HuH-7 (cell line): ENCODE results near the gene ARHGEF4.

Experiments used
- DNase-seq: peaks from one replicate; pipeline ENCODE4 v3.0.0; 2011; ENCODE audit warnings: low spot score

Gene ARHGEF4

DNA sequence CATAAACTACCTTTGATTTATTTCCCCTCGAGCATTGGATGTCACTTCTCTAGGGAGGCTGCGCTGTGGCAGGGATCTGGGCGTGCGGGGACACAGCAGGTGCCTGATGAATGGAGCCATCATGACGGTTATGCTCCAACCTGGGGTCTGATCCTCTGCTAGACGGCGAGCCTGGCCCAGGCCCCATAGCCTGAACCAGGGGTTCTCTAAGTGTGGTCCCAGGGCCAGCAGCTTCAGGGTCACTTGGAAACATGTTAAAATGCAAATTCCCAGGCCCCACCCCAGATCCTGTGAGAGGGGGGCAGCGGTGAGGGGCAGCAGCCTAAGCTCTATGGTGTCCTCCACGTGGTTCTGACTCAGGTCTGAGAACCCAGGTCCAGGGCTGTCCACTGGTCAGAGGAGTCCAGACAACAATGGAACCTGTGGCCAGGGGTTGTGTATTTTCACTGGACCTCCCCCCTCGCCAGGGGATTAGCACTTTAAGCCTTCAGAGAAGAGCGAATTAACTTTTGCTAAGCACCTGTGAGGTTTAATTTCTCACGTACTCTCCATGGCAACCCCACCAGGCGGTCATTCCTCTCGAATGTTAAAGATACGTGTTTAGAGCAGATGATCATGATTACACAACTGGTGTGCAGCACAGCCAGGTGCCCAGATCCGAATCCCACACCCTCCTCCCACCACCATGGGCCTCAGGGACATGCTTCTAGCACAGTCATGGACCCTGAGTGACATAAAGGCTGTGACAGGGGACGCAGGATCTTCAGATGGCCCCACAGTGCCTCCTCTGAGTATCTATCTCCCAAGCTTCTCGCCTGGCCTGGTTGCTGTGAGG is 1.6 kb upstream of the ARHGEF4 start:
- DNase-seq: no peak

- no peak for DNase-seq
These were observed 1.0 kb upstream of the ARHGEF4 start for GRCh38 chr2:130835766-130836015.

DNA sequence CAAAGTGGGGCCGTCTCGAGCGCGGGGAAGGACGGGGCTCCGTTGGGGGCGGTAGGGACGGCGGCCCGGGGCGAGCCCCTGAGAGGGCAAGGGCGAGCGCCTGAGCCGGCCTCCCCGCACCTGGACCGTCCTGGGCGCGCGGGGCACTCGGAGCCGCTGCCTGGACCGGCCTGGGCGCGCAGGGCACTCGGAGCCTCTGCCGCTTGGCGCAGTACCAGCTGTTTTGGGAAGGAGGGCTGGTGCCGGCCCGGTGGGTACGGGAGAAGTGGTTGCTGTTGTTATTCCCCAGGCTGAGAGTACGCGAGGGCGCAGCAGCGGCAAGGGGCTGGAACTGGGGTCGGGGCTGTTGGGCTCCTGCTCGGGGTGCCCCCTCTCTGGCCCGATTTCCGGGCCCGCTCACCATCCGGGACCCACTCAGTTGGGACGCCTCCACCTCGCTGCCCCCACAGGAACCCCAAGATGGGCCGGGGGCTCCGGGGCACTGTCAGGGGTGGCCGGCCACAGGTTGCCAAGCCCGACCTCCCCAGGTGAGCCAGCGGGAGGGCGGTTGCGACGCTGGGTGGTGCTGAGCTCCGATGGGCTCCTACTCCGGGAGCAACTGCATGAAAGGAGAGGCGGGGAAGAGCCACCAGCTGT is 579 bp downstream of the ARHGEF4 start:
- DNase-seq: no peak

- no peak for DNase-seq
These were observed 1.3 kb downstream of the ARHGEF4 start for GRCh38 chr2:130837811-130838565.

DNA sequence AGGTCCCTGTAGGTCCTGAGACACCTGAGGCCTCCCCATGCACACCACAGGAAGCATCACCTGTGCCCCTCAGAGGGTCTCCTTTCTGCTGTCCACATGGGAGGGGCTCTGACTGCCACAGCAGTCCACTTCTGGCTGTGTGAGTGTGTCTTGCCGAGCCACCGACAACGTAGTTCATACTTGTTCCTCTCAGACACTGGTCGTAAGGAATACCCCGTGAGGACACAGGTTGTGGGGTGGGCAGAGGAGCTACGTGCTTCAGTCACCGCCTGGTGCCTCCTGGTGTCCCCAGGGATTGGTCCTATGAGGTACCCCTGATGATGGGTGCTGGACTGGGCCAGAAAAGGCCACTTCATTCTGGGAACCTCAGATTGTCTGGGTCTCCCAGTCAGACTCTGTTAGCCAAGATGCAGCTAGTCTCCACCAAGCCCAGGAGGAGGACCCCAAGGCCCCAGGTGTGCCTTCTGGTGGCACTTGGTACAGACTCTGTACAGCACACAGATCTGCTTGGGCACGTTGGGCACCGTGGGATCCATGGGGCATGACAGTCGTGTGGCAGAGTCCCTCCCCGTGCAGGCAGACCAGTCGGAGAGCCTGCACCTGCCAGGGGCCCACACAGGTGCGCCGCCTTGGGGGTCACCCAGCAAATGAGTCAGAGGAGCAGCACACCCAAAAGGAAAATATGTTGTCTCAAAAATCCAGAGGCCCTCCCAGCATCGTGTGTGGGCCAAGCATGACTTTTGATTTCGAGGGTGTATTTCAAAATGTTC is 2.5 kb downstream of the ARHGEF4 start:
- DNase-seq: no peak

DNA sequence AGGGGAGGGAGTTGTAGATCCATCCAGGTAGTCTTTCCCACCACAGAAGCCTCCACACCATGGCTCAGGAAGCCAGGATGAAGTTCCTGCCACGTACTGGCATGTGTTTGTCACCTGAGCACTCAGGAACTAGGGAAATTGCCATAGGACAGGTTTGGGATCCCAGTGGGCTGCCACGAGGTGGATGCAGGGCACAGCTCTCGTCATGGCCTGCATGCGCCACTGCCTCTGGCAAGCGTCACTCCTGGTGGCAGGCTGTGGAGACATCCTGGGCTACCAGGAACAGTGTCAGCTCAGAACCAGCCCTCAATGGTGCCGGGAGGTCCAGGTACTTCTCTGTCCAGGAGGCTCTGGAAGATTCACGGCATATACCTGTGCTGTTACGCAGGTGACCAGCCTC is 3.8 kb downstream of the ARHGEF4 start:
- no peak for DNase-seq

DNA sequence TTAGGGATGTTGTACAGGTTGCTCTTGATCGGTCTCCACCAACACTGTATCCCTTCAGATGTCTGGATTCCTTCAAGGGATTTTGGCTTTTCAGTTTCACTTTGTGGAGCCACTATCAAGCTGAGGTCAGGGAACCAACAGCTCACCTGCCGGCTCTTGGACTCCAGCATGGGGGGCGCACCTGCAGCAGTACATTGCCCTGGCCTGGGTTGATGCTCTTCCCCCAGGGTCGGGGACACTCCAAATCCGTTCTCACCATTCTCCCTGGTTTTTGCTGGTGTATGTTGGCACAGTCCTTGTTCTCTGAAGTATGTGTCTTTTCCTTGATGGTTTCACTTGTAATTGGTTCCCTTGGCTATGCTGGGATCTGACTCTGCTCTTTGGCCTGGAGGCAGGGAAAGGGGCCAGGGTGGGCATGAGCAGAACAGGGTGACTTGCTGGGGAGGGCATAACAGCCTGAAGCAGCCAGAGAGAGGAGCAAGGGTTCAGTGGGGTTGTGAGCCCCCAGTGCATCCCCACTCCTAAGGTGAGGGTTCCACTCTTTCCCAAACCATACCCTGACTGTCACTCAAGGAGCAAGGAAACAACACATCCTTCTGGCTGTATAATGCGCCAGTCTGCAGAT is 5.1 kb downstream of the ARHGEF4 start:
- no peak for DNase-seq

GRCh38 chr2:130842770-130843169 is 6.1 kb downstream of the ARHGEF4 start:
- no peak for DNase-seq

GRCh38 chr2:130843321-130843985 is 6.7 kb downstream of the ARHGEF4 start:
- DNase-seq: no peak

- no peak for DNase-seq
These were observed 7.4 kb downstream of the ARHGEF4 start for GRCh38 chr2:130844161-130844560.

DNA sequence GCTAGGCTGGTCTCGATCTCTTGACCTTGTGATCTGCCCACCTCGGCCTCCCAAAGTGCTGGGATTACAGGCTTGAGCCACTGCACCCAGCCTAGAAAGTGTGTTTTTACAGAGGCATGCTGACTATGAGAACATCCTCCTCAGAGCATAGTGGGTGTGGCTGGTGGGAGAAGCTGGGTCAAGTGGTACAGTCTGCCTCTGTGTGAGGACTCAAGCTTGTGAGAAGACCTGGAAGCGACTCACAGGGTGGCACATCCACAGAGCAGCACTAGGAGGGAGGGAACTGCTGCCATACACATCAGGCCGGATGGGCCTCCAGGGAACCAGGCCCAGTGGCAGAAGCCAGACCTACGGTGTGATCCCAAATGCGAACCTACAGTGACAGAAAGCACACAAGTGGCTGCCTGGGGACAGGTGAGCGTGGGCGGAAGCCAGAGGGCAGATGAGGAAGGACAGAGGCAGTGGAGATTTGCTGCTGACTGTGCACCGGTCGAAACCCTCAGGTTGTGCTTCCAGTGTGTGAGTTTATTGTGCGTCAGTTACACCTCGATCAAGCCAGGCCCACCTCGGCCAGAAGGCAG is 8.9 kb downstream of the ARHGEF4 start:
- DNase-seq: no peak

GRCh38 chr2:130846233-130846632 is 9.5 kb downstream of the ARHGEF4 start:
- no peak for DNase-seq

GRCh38 chr2:130846686-130847375 is 10.1 kb downstream of the ARHGEF4 start:
- DNase-seq: no peak

DNA sequence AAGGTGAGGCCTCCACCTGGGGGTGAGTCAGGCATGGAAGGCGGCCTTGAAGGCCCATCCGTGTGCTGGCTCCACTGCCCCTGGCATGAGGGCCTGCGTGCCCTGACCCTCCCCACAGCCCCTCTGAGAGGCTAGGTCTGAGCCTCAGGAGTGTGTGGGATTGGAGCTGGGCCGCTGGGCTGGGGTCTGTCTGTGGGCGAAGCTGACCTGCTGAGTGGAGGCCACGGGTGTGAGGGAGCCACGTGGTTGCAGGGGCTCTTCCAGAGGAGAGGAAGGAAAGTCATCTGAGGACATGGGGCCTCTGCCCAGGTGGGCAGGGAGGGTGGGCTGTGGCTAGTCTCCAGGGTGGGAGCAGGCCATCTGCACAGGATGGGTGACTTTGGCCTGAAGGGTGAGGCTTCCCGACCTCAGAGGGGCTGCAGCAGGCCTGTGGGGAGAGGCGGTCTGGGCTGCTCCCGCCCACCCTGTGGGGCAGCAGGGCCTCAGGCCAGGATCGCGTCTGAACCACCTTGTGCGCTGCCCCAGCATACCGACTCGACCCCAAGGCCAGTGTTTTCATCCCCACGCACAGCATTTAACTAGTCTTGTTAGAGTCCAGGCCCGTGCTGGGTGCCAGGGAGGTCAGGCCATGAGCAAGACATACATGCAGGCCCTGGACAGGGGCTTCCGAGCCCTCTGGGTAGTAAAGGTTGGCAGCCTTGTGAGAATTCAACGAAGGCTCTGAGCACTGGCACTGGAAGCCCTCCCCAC is 11.2 kb downstream of the ARHGEF4 start:
- no peak for DNase-seq

DNA sequence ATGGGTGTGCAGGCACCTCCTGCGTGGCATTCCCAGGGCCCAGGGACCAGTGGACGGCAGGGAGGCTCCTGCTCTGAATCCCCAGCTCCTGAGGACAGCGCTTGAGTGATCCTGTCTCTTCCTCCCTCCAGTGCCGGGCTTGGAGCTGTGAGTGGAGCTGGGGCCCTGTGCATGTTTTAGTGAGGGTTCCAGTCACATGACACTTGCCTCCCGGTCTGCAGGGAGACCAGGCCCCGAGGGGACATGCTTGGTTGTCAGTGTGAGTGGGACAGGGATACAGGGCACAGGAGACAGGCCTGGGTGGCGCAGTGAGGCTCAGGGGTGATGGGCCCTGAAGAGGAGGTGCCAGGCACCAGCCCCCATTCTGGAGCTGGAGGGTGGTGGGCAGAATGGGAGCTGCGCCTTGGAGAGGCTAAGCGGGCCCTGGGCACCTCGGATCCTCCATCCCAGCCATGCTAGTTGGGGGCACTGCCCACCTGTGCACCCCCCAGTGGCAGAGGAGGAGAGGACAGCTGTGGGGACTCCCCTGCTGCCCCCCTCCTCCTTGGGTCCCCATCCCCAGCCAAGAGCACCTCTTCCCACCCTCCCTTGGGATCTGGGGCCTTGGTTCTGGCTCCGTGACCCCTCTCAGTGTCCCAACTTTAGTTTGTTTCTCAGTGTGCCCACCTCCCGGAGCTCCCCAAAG is 12.0 kb downstream of the ARHGEF4 start:
- no peak for DNase-seq

DNA sequence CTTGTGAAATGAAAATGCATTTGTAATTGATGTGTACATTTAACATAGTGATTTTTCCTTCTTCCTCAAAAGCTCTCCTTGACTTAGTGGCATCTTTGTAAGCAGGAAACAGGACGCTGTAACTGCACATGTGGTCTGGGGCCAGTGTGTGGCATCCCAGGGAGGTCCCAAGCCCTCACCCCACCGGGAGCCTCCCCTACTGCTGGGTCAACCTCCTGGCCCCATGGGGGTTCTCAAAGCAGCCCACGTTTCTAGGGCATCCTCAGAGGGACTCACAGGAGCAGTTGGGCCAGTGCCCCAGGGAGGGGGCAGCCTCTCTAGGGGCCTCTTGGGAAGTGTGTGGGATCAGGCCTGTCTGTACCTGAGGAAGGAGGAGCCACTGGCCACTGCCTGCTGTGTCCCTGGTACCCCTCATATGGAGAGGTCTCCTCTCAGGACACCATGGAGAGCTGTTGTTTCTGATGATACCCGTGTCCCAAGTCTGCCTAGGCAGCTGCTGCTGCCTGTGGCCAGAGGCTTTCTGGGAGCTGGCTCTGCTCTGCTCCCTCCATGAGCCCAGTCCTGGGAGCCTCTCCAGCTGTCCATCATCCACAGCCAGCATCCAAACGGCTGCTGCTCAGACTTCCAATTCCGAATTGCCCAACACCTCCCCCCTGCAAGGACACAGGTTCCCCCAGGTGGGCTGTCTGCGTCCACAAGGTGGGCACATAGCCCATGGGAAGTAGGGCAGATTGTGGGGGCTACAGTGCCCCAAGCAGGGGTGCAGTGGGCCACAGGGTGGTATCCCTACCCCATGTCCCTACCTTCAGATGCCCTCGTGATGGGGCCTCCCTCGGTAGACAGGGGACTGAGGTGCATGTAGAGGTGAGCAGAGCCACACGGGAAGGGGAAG is 13.4 kb downstream of the ARHGEF4 start:
- no peak for DNase-seq

- no peak for DNase-seq
These were observed 14.3 kb downstream of the ARHGEF4 start for GRCh38 chr2:130850788-130851623.
